HL-60 (cell line): ENCODE results near the gene PYGB.
A peak's percentile ranks its signal among the peaks of the same experiment; 100 is the strongest.

Source experiments
- DNase-seq, 2 experiments: peaks; one replicate each; pipeline ENCODE4 v3.0.0-alpha.2; 2010 to 2020; ENCODE audit warnings: low read depth in 1 of 2, low spot score in 1 of 2
- H3K27ac ChIP-seq: fragments of 250-450 bp; sonication (Bioruptor Pico); replicated peaks from 2 replicates; pipeline ENCODE4 v1.5.1; 2020; ENCODE audit warnings: mild to moderate bottlenecking, moderate library complexity
- H3K27me3 ChIP-seq: fragments of 250-450 bp; sonication (Bioruptor Pico); 2 replicates; pipeline ENCODE4 v1.5.1; 2021; ENCODE audit warnings: mild to moderate bottlenecking, moderate library complexity; ENCODE audit not compliant: insufficient read depth, poor library complexity, severe bottlenecking
- H3K4me3 ChIP-seq: replicated peaks from 2 replicates; pipeline ENCODE4 v1.5.1; 2011; ENCODE audit warnings: mild to moderate bottlenecking, control low read depth, low read length; ENCODE audit not compliant: insufficient read depth
- CTCF ChIP-seq: IDR thresholded peaks from one replicate; pipeline ENCODE4 v1.5.1; 2011; ENCODE audit warnings: low read length, control low read depth, inconsistent platforms; ENCODE audit not compliant: insufficient read depth
- GABPA ChIP-seq: IDR thresholded peaks from 2 replicates; pipeline ENCODE4 v1.6.1; 2012; ENCODE audit warnings: low read depth
- POLR2AphosphoS5 ChIP-seq: IDR thresholded peaks from 2 replicates; pipeline ENCODE4 v1.6.1; 2012; ENCODE audit warnings: low read depth
- REST ChIP-seq: IDR thresholded peaks from 2 replicates; pipeline ENCODE4 v1.6.1; 2012; ENCODE audit warnings: low read depth; ENCODE audit not compliant: insufficient replicate concordance
- SPI1 ChIP-seq: IDR thresholded peaks from 2 replicates; pipeline ENCODE4 v1.6.1; 2012; ENCODE audit warnings: low read depth, mild to moderate bottlenecking, borderline replicate concordance

Gene PYGB

GRCh38 chr20:25245461-25245860 is 2.4 kb upstream of the PYGB start:
- no peak for TF ChIP-seq CTCF
- TF ChIP-seq GABPA = no peak
- TF ChIP-seq POLR2AphosphoS5 = no peak
- no peak for TF ChIP-seq SPI1
- TF ChIP-seq REST = no peak
- no peak for DNase-seq
- H3K4me3 ChIP-seq = no peak overlapping the region
- H3K27me3 ChIP-seq = no peaks in the 10 kb centered on the region
- no peak overlapping the region for H3K27ac ChIP-seq

GRCh38 chr20:25246182-25246999 is 1.5 kb upstream of the PYGB start:
- Histone ChIP-seq H3K4me3 (no peak overlapping the region), H3K27me3 (no peaks in the 10 kb centered on the region), H3K27ac (no peak overlapping the region)
- no peak for TF ChIP-seq SPI1
- no peak for TF ChIP-seq CTCF
- no peak for TF ChIP-seq REST
- no peak for TF ChIP-seq POLR2AphosphoS5
- no peak for DNase-seq

GRCh38 chr20:25247000-25247517 is 826 bp upstream of the PYGB start:
- Histone ChIP-seq H3K27ac (no peak overlapping the region), H3K4me3 (peak overlapping the region; percentile 84), H3K27me3 (no peaks in the 10 kb centered on the region)
- DNase-seq = peak in 1 of 2 experiments; percentile 31
- TF ChIP-seq POLR2AphosphoS5 (no peak), CTCF (peak; percentile 5)
